HepG2 (cell line): ENCODE data around the gene S100A16. TPM values are rescaled to one million over a fixed set of nuclear protein-coding genes. Genes with fewer than 3 reads are reported as not detected.
A peak's percentile ranks its signal among the peaks of the same experiment; 100 is the strongest.

ENCODE experiments used
- ARID2 ChIP-seq: sonication (generic); formaldehyde crosslinking; IDR thresholded peaks from 2 replicates; pipeline ENCODE4 v1.8.1; 2022; ENCODE audit warnings: mild to moderate bottlenecking, missing genetic modification reagents, borderline replicate concordance
- ATF3 ChIP-seq: sonication (generic); formaldehyde crosslinking; IDR thresholded peaks from 2 replicates; pipeline ENCODE4 v1.4.0; 2020; ENCODE audit warnings: missing genetic modification reagents
- DR1 ChIP-seq: sonication (generic); formaldehyde crosslinking; IDR thresholded peaks from 2 replicates; pipeline ENCODE4 v1.8.0; 2021; ENCODE audit warnings: mild to moderate bottlenecking, missing genetic modification reagents, inconsistent platforms
- FOXM1 ChIP-seq: sonication (generic); formaldehyde crosslinking; IDR thresholded peaks from 2 replicates; pipeline ENCODE4 v1.5.0; 2020; ENCODE audit warnings: missing genetic modification reagents
- KAT8 ChIP-seq: IDR thresholded peaks from 2 replicates; pipeline ENCODE4 v1.6.1; 2016; ENCODE audit warnings: missing genetic modification reagents, missing compliant biosample characterization
- MEIS2 ChIP-seq: sonication (generic); formaldehyde crosslinking; IDR thresholded peaks from 2 replicates; pipeline ENCODE4 v1.9.0; 2021; ENCODE audit warnings: mild to moderate bottlenecking, missing genetic modification reagents
- RXRB ChIP-seq: IDR thresholded peaks from 2 replicates; pipeline ENCODE4 v1.6.1; 2016; ENCODE audit warnings: borderline replicate concordance, missing genetic modification reagents, missing compliant biosample characterization
- SIX4 ChIP-seq: sonication (generic); formaldehyde crosslinking; IDR thresholded peaks from 2 replicates; pipeline ENCODE4 v1.4.0; 2020; ENCODE audit warnings: missing genetic modification reagents
- SKIL ChIP-seq: sonication (generic); formaldehyde crosslinking; IDR thresholded peaks from 2 replicates; pipeline ENCODE4 v1.8.0; 2022; ENCODE audit warnings: missing genetic modification reagents, mild to moderate bottlenecking, moderate library complexity, borderline replicate concordance
- THRA ChIP-seq: sonication (generic); formaldehyde crosslinking; IDR thresholded peaks from 2 replicates; pipeline ENCODE4 v1.4.0; 2020; ENCODE audit warnings: missing genetic modification reagents, borderline replicate concordance
- ZBED4 ChIP-seq: sonication (generic); formaldehyde crosslinking; IDR thresholded peaks from 2 replicates; pipeline ENCODE4 v1.4.0; 2020; ENCODE audit warnings: missing genetic modification reagents, borderline replicate concordance
- ZNF331 ChIP-seq: sonication (generic); formaldehyde crosslinking; IDR thresholded peaks from 2 replicates; pipeline ENCODE4 v1.4.0; 2020; ENCODE audit warnings: missing genetic modification reagents
- ZNF646 ChIP-seq: sonication (generic); formaldehyde crosslinking; IDR thresholded peaks from 2 replicates; pipeline ENCODE4 v1.9.0; 2021; ENCODE audit warnings: mild to moderate bottlenecking, missing genetic modification reagents
- ZNF878 ChIP-seq: sonication (generic); formaldehyde crosslinking; IDR thresholded peaks from 2 replicates; pipeline ENCODE4 v1.8.1; 2023; ENCODE audit warnings: mild to moderate bottlenecking, missing genetic modification reagents, moderate library complexity
- polyA plus RNA-seq, 8 experiments: library from polyadenylated mRNA; depleted of rRNA in 3 of 8; stranded (reverse) in 7 of 8; unstranded in 1 of 8; fragments of >200 nt; fragmentation: Illumina TruSeq in 4 of 8; extraction: Trizol in 4 of 8; gene quantifications; 2 replicates each; pipeline versions ENCODE4 v1.2.1 to v1.2.3, GENCODE V29; 2011 to 2016; ENCODE audit warnings: low read depth in 4 of 8, missing spikeins in 1 of 8, mixed read lengths in 1 of 8; ENCODE audit not compliant: insufficient read depth in 1 of 8
- total RNA-seq, 5 experiments: library from RNA; depleted of rRNA; stranded (reverse); fragments of >200 nt; fragmentation: Illumina TruSeq; extraction: Trizol; gene quantifications; 2 replicates each; pipeline ENCODE4 v1.2.3, GENCODE V29; 2016; ENCODE audit warnings: low read depth in 1 of 5

The S100A16 gene
- total and polyA plus RNA-seq, 2 of the 13 experiments (the other 11 are each of a cell fraction or from before 2014, with no cell fraction given), result 46.0 to 195 TPM

GRCh38 chr1:153626904-153627714 lies 14.2 kb upstream of the S100A16 start, which contains the start of gene S100A13 (continued):
- peak; percentile 38; the same call in 1 of the 2 replicates for TF ChIP-seq ZBED4 (CRISPR knock-in tag)
- no peak for TF ChIP-seq FOXM1
- TF ChIP-seq ZNF878 (CRISPR knock-in tag), result peak; percentile 52; the same call in 1 of the 2 replicates
- peak; percentile 9; the same call in 1 of the 2 replicates for TF ChIP-seq RXRB (CRISPR knock-in tag)
- peak; percentile 59; the same call in 1 of the 2 replicates for TF ChIP-seq DR1
- no peak for TF ChIP-seq ZNF646 (CRISPR knock-in tag)
- peak; percentile 10; the same call in 1 of the 2 replicates for TF ChIP-seq ZNF331 (CRISPR knock-in tag)
- peak; percentile 30; the same call in 1 of the 2 replicates for TF ChIP-seq MEIS2 (CRISPR knock-in tag)
- TF ChIP-seq THRA (CRISPR knock-in tag), result no peak
- TF ChIP-seq KAT8, result no peak
- TF ChIP-seq SKIL (CRISPR knock-in tag), result no peak
- no peak for TF ChIP-seq ATF3 (CRISPR knock-in tag)
- peak; percentile 96 for TF ChIP-seq SIX4 (CRISPR knock-in tag)
- TF ChIP-seq ARID2 (CRISPR knock-in tag), result no peak
